IPS-15b (cell line): ENCODE data around the gene ACIN1.

ENCODE experiments used
- H3K27me3 ChIP-seq: one replicate; pipeline ENCODE4 v1.6.1; 2013; ENCODE audit warnings: low read length; ENCODE audit not compliant: control insufficient read depth, insufficient read depth
- H3K36me3 ChIP-seq: one replicate; pipeline ENCODE4 v1.6.1; 2013; ENCODE audit warnings: low read length; ENCODE audit not compliant: control insufficient read depth, insufficient read depth
- H3K4me1 ChIP-seq: one replicate; pipeline ENCODE4 v1.6.1; 2013; ENCODE audit warnings: mild to moderate bottlenecking, low read length; ENCODE audit not compliant: control insufficient read depth, insufficient read depth
- H3K4me3 ChIP-seq: one replicate; pipeline ENCODE4 v1.5.1; 2013; ENCODE audit warnings: low read depth, low read length
- H3K9ac ChIP-seq: one replicate; pipeline ENCODE4 v1.6.1; 2013; ENCODE audit warnings: low read depth, mild to moderate bottlenecking, low read length
- H3K9me3 ChIP-seq: one replicate; pipeline ENCODE4 v1.6.1; 2013; ENCODE audit warnings: mild to moderate bottlenecking, low read length; ENCODE audit not compliant: control insufficient read depth, insufficient read depth

Gene ACIN1

GRCh38 chr14:23034498-23035302 is 60.2 kb downstream of the ACIN1 start, which contains the start of gene PSMB5:
TSS of gene PSMB5 (minus strand) at chr14:23034900. CDS start at chr14:23034881, 19 bp downstream.
- peaks cover 10% of the 10 kb centered on the region for H3K4me1 ChIP-seq
- H3K4me3 ChIP-seq: peak within 1 kb of the TSS; percentile 96
- peaks cover 20% of the 10 kb centered on the region for H3K36me3 ChIP-seq
- no peaks in the 10 kb centered on the region for H3K9me3 ChIP-seq
- H3K27me3 ChIP-seq: no peaks in the 10 kb centered on the region
- H3K9ac ChIP-seq: peak within 1 kb of the TSS; percentile 99

DNA sequence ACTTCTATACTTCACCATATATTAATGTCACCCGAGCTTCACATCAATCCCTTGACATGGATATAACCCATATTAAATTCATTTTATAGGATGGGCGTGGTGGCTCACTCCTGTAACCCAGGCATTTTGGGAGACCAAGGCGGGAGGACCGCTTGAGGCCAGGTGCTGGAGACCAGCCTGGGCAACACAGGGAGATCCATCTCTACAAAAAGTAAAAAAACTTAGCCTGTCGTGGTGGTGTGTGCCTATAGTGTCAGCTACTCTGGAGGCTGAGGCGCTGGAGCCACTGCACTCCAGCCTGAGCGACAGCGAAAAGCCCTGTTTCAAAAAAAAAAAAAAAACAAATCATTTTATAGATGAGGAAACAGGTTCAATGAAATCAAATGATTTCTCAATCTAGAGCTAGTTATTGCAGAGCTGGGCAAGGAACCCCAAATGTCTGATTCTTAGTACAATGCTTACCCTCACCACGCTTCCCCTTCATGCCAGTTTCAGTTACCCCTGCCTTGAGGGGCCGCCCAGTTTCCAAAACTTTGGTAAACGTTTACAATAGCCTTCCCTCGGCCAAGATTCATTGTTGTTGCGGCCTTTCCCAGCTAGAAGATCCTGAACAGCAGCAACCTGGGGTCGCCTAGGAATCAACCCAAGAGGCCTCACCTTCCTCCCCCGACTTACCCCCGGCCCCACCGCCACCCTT is 61.0 kb downstream of the ACIN1 start:
- Histone ChIP-seq H3K36me3 (peaks cover 20% of the 10 kb centered on the region), H3K27me3 (no peaks in the 10 kb centered on the region), H3K9me3 (no peaks in the 10 kb centered on the region), H3K4me3 (peak overlapping the region; percentile 96), H3K9ac (peak overlapping the region; percentile 99), H3K4me1 (peaks cover 10% of the 10 kb centered on the region)

DNA sequence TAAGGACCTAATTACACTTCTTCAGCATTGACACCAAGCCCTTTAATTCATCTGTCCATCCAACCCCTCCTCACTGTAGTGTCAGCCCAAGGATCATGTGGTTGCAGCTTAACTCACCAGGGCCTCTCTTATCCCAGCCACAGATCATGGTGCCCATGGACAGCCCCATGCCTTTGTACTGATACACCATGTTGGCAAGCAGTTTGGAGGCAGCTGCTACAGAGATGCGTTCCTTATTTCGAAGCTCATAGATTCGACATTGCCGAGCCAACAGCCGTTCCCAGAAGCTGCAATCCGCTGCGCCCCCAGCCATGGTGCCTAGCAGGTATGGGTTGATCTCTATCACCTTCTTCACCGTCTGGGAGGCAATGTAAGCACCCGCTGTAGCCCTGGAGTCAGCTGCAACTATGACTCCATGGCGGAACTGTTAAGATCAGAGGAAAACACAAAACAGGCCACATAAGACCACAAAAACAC is 61.6 kb downstream of the ACIN1 start:
- H3K4me3 ChIP-seq: peak overlapping the region; percentile 96

DNA sequence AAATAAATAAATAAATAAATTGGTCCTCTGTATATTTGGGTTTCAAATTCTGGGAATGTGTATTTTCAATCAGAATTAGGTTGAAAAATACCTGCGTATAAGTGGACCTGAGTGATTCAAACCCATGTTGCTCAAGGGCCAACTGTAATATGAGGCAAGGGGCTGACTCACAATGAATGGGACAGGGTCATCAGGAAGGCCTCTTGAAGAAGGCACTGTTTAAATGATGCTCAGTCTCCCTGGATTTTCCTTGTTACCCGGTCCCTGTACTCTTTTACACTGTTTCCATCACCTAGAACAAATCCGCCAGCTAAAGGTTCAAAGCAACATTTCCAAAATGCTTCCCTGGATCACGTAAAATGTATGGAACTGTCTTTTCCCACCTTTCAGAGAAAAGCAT is 64.0 kb downstream of the ACIN1 start:
- H3K36me3 ChIP-seq: peaks cover 21% of the 10 kb centered on the region
- H3K4me3 ChIP-seq: no peak overlapping the region
- H3K27me3 ChIP-seq: no peaks in the 10 kb centered on the region
- H3K9me3 ChIP-seq: no peaks in the 10 kb centered on the region
- H3K9ac ChIP-seq: no peak overlapping the region
- peaks cover 10% of the 10 kb centered on the region for H3K4me1 ChIP-seq

More for the DNA sequence above, 61.6 kb downstream of the ACIN1 start:
- H3K9me3 ChIP-seq: no peaks in the 10 kb centered on the region
- peaks cover 10% of the 10 kb centered on the region for H3K4me1 ChIP-seq
- peaks cover 20% of the 10 kb centered on the region for H3K36me3 ChIP-seq
- no peaks in the 10 kb centered on the region for H3K27me3 ChIP-seq
- no peak overlapping the region for H3K9ac ChIP-seq

DNA sequence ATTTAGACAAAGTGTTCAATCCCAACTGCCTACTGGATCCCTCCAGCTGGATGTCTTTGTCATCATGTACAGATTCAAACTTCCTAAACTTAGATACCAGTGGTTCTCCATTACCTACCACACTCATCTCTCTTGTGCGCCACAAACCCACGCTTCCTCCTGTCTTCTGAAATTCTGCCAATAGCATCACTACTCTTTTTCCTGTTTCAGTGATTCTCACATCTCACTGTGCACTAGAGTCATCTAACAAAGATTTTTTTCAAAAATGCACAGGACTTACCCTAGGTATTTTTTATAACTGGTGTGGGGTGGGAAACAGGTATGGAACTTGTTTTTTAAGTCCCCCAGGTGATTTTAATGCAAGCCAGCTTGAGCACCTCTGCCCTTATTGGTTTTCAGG is 66.1 kb downstream of the ACIN1 start:
- Histone ChIP-seq H3K9me3 (no peaks in the 10 kb centered on the region), H3K4me3 (no peak overlapping the region), H3K4me1 (peaks cover 15% of the 10 kb centered on the region), H3K9ac (no peak overlapping the region), H3K36me3 (peaks cover 27% of the 10 kb centered on the region), H3K27me3 (no peaks in the 10 kb centered on the region)

DNA sequence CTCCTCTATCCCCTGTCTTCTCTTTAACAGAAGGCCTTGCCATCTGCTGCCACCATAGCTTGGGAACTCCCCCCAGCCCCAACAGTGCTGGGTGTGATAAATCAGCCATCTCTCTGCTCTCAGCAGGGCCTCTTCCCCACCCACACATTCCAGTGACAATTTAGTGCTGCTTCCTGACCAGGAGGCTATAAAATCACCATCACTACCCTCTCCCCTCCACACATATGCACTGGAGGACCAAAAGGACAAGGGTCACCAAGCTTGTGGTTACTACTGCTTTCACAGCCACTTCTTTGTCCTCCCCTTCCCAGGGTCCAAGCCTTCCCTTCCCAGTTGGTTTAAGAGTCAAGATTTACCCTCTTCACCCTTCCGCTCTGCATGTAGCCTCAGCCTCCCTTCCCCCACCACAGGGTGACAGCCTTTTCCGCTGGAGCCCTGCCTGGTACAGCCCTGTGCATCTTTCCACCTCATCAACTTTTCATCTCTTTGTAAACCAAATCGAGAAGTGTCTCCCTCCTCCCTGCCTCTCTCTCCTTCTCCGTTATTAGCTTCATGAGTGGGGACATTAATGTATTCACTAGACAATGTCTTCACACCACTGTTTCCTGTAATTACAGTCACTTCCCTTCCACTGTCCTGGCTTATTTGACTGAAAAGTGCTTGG is 69.7 kb downstream of the ACIN1 start:
- Histone ChIP-seq H3K4me1 (peaks cover 15% of the 10 kb centered on the region), H3K9ac (no peak overlapping the region), H3K4me3 (no peak overlapping the region), H3K27me3 (no peaks in the 10 kb centered on the region), H3K36me3 (peaks cover 8% of the 10 kb centered on the region), H3K9me3 (no peaks in the 10 kb centered on the region)

GRCh38 chr14:23024612-23025075 is 70.3 kb downstream of the ACIN1 start:
- peaks cover 15% of the 10 kb centered on the region for H3K4me1 ChIP-seq
- H3K4me3 ChIP-seq: no peak overlapping the region
- no peaks in the 10 kb centered on the region for H3K9me3 ChIP-seq
- H3K27me3 ChIP-seq: no peaks in the 10 kb centered on the region
- H3K36me3 ChIP-seq: peaks cover 7% of the 10 kb centered on the region
- no peak overlapping the region for H3K9ac ChIP-seq

- Histone ChIP-seq H3K36me3 (peaks cover 7% of the 10 kb centered on the region), H3K27me3 (no peaks in the 10 kb centered on the region), H3K9ac (no peak overlapping the region), H3K4me1 (peaks cover 15% of the 10 kb centered on the region), H3K9me3 (no peaks in the 10 kb centered on the region), H3K4me3 (no peak overlapping the region)
These were observed 71.2 kb downstream of the ACIN1 start for GRCh38 chr14:23023795-23024152.

DNA sequence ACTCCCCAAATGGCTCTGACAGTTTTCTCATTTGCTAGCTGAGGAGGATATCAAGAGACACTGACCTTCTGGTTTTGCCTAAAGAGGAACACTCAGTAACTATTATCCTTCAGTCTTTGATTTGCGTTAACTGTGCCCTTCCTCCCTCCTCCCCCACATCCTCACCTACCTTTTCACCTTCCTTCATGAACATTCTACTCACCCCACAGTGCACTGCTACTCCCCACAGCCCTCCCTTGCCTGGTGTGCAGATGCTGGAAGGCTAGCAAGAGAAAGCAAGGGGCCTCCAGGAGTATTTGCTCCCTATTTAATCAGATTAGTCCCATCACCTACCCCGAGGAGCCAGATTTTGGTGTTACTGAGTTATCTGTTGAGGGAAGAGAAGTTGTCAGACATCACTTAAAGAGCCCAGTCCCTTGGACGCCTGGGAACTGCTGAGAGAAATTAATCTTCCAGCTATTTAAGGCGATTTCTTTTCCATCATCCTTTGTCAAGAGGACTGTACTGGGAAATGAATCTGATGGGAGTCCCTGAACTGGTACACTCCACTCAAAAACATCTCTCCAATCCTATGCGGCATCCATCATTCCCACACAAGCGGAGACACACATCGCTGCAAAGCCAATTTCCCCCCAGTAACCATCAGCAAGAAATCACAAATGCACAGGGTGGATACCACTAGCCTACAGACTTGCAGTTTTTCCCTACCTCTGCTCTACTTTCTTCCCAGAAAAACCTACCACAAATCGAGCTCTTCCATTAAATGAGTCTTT is 71.7 kb downstream of the ACIN1 start:
- H3K4me3 ChIP-seq: no peak overlapping the region
- no peak overlapping the region for H3K9ac ChIP-seq
- H3K9me3 ChIP-seq: no peaks in the 10 kb centered on the region
- peaks cover 7% of the 10 kb centered on the region for H3K36me3 ChIP-seq
- H3K27me3 ChIP-seq: no peaks in the 10 kb centered on the region
- H3K4me1 ChIP-seq: peaks cover 15% of the 10 kb centered on the region

GRCh38 chr14:23021889-23022442 is 73.0 kb downstream of the ACIN1 start:
- no peak overlapping the region for H3K4me3 ChIP-seq
- no peak overlapping the region for H3K9ac ChIP-seq
- H3K36me3 ChIP-seq: peaks cover 7% of the 10 kb centered on the region
- H3K27me3 ChIP-seq: no peaks in the 10 kb centered on the region
- no peaks in the 10 kb centered on the region for H3K9me3 ChIP-seq
- peaks cover 15% of the 10 kb centered on the region for H3K4me1 ChIP-seq

DNA sequence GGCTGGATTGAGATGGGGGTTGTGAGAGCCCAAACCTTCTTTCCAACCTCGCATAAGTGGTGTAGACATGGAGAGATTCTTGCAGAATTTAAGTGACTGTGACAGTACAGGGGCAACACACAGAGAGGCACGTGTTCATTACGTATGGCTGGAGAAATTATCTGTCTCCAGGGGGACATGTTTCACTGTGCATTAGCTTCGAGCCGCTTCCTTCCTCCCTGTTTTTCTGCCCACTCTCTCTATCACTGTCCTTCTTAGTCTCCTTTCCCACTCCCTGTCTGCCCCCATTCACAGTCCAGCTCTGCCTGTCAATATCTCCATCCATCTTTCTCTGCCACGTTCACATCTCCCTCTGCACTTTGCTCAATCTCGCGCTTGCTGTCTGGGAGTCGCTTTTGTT is 73.5 kb downstream of the ACIN1 start:
- Histone ChIP-seq H3K27me3 (no peaks in the 10 kb centered on the region), H3K9me3 (no peaks in the 10 kb centered on the region), H3K4me3 (no peak overlapping the region), H3K36me3 (peaks cover 7% of the 10 kb centered on the region), H3K9ac (no peak overlapping the region), H3K4me1 (peaks cover 15% of the 10 kb centered on the region)
